Left ventricle myocardium superior (tissue), 1 donor: Measurements from ENCODE around the gene CEACAM3. TPM values are rescaled to one million over a fixed set of nuclear protein-coding genes. Genes with fewer than 3 reads are reported as not detected.
"Not testable (repeated sequence)": the region's sequence is repeated elsewhere in the genome, so short reads cannot be mapped to it uniquely, and the experiment has no call there.

Experiments
- ATAC-seq: fragments of 200-7000 bp; cut with Tn5 transposase; one replicate; pipeline ENCODE4 v1.9.1; 2020; ENCODE audit warnings: mild to moderate bottlenecking, moderate library complexity
- DNase-seq: peaks from one replicate; pipeline ENCODE4 v3.0.0-alpha.2; 2020
- intact Hi-C: fragments of 100-400 bp; cut with micrococcal nuclease; formaldehyde crosslinking; loops from one replicate; pipeline ENCODE4 v1.11.0; 2022
- total RNA-seq: library from RNA; stranded (reverse); fragmentation: NEBNext Ultra II Directional; extraction: Animal tissue kit (Norgen Biotek cat#: 25700); gene quantifications from one replicate; pipeline ENCODE4 v1.2.1, GENCODE V29; 2021
- donor health status: DM: no; HTN: yes; CAD: no; lungs with severe emphysema.

CEACAM3 gene
- total RNA-seq, 1 donor from 2014 or later: 0.32 TPM

- ATAC-seq, DNase-seq, intact Hi-C loops: not testable (repeated sequence)
These were observed 7.3 kb upstream of the CEACAM3 start for GRCh38 chr19:41789053-41789452.

GRCh38 chr19:41792513-41793413 lies 3.6 kb upstream of the CEACAM3 start:
- no peak for ATAC-seq
- DNase-seq: peak; percentile 60
- intact Hi-C loops: no loop called here

GRCh38 chr19:41793414-41793727 lies 3.0 kb upstream of the CEACAM3 start:
- ATAC-seq (no peak), DNase-seq (no peak)
- intact Hi-C loops: no loop called here

GRCh38 chr19:41795031-41795461 lies 1.3 kb upstream of the CEACAM3 start:
- DNase-seq: no peak
- intact Hi-C loops: no loop called here
- ATAC-seq: peak; percentile 72

- ATAC-seq (no peak), DNase-seq (no peak)
- intact Hi-C loops: no loop called here
These were observed 514 bp downstream of the CEACAM3 start for GRCh38 chr19:41796901-41797300.

- intact Hi-C loops: no loop called here
- ATAC-seq (no peak), DNase-seq (no peak)
These were observed 3.1 kb downstream of the CEACAM3 start for GRCh38 chr19:41799444-41800000.

GRCh38 chr19:41801031-41801430 lies 4.6 kb downstream of the CEACAM3 start:
- DNase-seq (no peak), ATAC-seq (no peak)
- intact Hi-C loops: no loop called here

- ATAC-seq (peak; percentile 42), DNase-seq (no peak)
- intact Hi-C loops: no loop called here
These were observed 5.4 kb downstream of the CEACAM3 start for GRCh38 chr19:41801792-41802211.

- ATAC-seq: no peak
- DNase-seq: no peak
These were observed 6.4 kb downstream of the CEACAM3 start for GRCh38 chr19:41802770-41803169.

GRCh38 chr19:41804336-41804735 lies 7.9 kb downstream of the CEACAM3 start:
- intact Hi-C loops: no loop called here
- no peak for DNase-seq
- ATAC-seq: no peak

More at GRCh38 chr19:41802770-41803169, 6.4 kb downstream of the CEACAM3 start:
- intact Hi-C loops: no loop called here

GRCh38 chr19:41807176-41807575 lies 10.8 kb downstream of the CEACAM3 start:
- ATAC-seq: no peak
- DNase-seq: no peak
- intact Hi-C loops: no loop called here

GRCh38 chr19:41808663-41809566 lies 12.5 kb downstream of the CEACAM3 start:
- intact Hi-C loops: no loop called here
- ATAC-seq: peak; percentile 73
- DNase-seq: peak; percentile 51

GRCh38 chr19:41810301-41810700 lies 13.9 kb downstream of the CEACAM3 start:
- ATAC-seq (no peak), DNase-seq (no peak)
- intact Hi-C loops: no loop called here

- ATAC-seq: peak; percentile 60
- DNase-seq: no peak
- intact Hi-C loops: no loop called here
These were observed 14.6 kb downstream of the CEACAM3 start for GRCh38 chr19:41811036-41811435.

- ATAC-seq (no peak), DNase-seq (no peak)
- intact Hi-C loops: no loop called here
These were observed 15.6 kb downstream of the CEACAM3 start for GRCh38 chr19:41811981-41812380.

GRCh38 chr19:41813911-41814310 lies 17.5 kb downstream of the CEACAM3 start:
- intact Hi-C loops: no loop called here
- no peak for DNase-seq
- no peak for ATAC-seq

- no peak for ATAC-seq
- intact Hi-C loops: no loop called here
- no peak for DNase-seq
These were observed 18.9 kb downstream of the CEACAM3 start for GRCh38 chr19:41815301-41815700.

- ATAC-seq (no peak), DNase-seq (no peak)
- intact Hi-C loops: no loop called here
These were observed 20.4 kb downstream of the CEACAM3 start for GRCh38 chr19:41816761-41817160.

GRCh38 chr19:41821003-41821735 lies 24.8 kb downstream of the CEACAM3 start:
- intact Hi-C loops: no loop called here
- DNase-seq (no peak), ATAC-seq (no peak)
